Activated CD4-positive, alpha-beta T cell treated with anti-CD3 and anti-CD28 coated beads, Interleukin-2, amount 50 U/mL, for 48 hours (primary cell): Measurements from ENCODE around the gene EXOC6B.

Experiments
- DNase-seq, 2 experiments: peaks; one replicate each; pipeline ENCODE4 v3.0.0-alpha.2; 2020

The EXOC6B gene

GRCh38 chr2:72341639-72342038, 484.2 kb downstream of the EXOC6B start:
- DNase-seq = no peak

GRCh38 chr2:72340665-72341064, 485.2 kb downstream of the EXOC6B start:
- DNase-seq = no peak

GRCh38 chr2:72338076-72338475, 487.8 kb downstream of the EXOC6B start:
- DNase-seq = no peak

GRCh38 chr2:72332720-72333119, 493.1 kb downstream of the EXOC6B start:
- DNase-seq = no peak

- DNase-seq = no peak
These were observed 495.2 kb downstream of the EXOC6B start for GRCh38 chr2:72330652-72331051.

GRCh38 chr2:72326759-72327158, 499.1 kb downstream of the EXOC6B start:
- DNase-seq = no peak

- DNase-seq = peak; percentile 18 to 20
These were observed 500.0 kb downstream of the EXOC6B start for GRCh38 chr2:72325592-72326422.

- DNase-seq = no peak
These were observed 509.1 kb downstream of the EXOC6B start for GRCh38 chr2:72316774-72317173.

GRCh38 chr2:72300147-72300684, 525.6 kb downstream of the EXOC6B start:
- no peak for DNase-seq

- DNase-seq = no peak
These were observed 532.2 kb downstream of the EXOC6B start for GRCh38 chr2:72293620-72294019.

GRCh38 chr2:72292433-72292832, 533.4 kb downstream of the EXOC6B start:
- DNase-seq = no peak

GRCh38 chr2:72291059-72291458, 534.8 kb downstream of the EXOC6B start:
- DNase-seq = no peak

- DNase-seq = no peak
These were observed 536.1 kb downstream of the EXOC6B start for GRCh38 chr2:72289736-72290135.

- no peak for DNase-seq
These were observed 536.5 kb downstream of the EXOC6B start for GRCh38 chr2:72289283-72289682.

GRCh38 chr2:72278046-72278445, 547.8 kb downstream of the EXOC6B start:
- DNase-seq = no peak

- DNase-seq = no peak
These were observed 549.0 kb downstream of the EXOC6B start for GRCh38 chr2:72276876-72277275.

- DNase-seq = no peak
These were observed 549.5 kb downstream of the EXOC6B start for GRCh38 chr2:72276356-72276755.

- DNase-seq = no peak
These were observed 550.7 kb downstream of the EXOC6B start for GRCh38 chr2:72275084-72275483.

GRCh38 chr2:72274380-72274797, 551.4 kb downstream of the EXOC6B start:
- no peak for DNase-seq

- no peak for DNase-seq
These were observed 552.4 kb downstream of the EXOC6B start for GRCh38 chr2:72273384-72273783.

GRCh38 chr2:72271766-72272641, 553.8 kb downstream of the EXOC6B start:
- DNase-seq = no peak

GRCh38 chr2:72271276-72271614, 554.6 kb downstream of the EXOC6B start:
- DNase-seq = no peak

GRCh38 chr2:72270556-72271275, 555.1 kb downstream of the EXOC6B start:
- no peak for DNase-seq
